Measurements from ENCODE around the gene KIAA0232. TPM values are rescaled to one million over a fixed set of nuclear protein-coding genes. Genes with fewer than 3 reads are reported as not detected.
A peak's percentile ranks its signal among the peaks of the same experiment; 100 is the strongest.

The KIAA0232 gene
- total and polyA plus RNA-seq, 9 of the 15 experiments (the other 6 are each of a cell fraction or from before 2014, with no cell fraction given) = 3.5 to 17.4 (median 13.0) TPM

DNA sequence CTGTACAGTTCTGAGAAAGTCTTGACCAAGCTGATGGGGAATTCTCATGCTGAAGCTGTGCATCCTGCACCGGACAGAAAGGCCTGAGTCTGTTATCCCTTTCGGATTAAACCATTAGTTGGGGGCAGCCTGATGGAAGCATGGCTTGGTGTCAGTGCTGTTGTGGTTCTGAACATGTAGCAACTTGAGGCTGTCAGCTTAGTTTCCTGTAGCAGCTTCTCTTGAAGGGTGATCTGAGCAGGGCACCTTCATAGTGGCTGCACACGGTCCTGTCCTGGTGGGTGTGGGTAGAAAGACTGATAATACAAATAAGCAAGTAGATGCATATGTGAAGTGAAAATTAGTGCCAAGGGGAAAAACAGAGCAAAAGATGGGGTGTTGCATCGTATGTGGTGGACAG lies 11.7 kb downstream of the KIAA0232 start:
- peaks cover 20% of the 10 kb centered on the region for H4K20me1 ChIP-seq (replicated peaks; ENCODE audit: control insufficient read depth, insufficient read depth, low read length)
- WGBS (ENCODE audit: insufficient coverage, low coverage, missing lambda C conversion rate) = 79% methylated on average over 4 of the region's 4 CpGs
- ChIA-PET POLR2A (interaction anchor here (0.6 to 4.9 kb wide), 6 partner anchors 9 to 121 kb away, joined by 3 to 20 read pairs (median 5); no protein-coding TSS in a partner anchor), CTCF (ENCODE audit: low intra/inter-chr PET ratio) (no interaction called here)
- in situ Hi-C loops (cut with MboI) (no loop called here), intact Hi-C loops (cut with micrococcal nuclease) (no loop called here)
- H3K27me3 ChIP-seq (ENCODE audit: control insufficient read depth in 2 of 2, insufficient read depth in 2 of 2, low read length in 2 of 2) = no peaks in the 10 kb centered on the region
- TF ChIP-seq SLC30A9 (CRISPR knock-in tag; IDR thresholded peaks at IDR 0.05) = no peak
- no peak for TF ChIP-seq PCBP1 (IDR thresholded peaks at IDR 0.05; ENCODE audit: low read depth, low read length, poor library complexity, severe bottlenecking)
- TF ChIP-seq SETDB1 (IDR thresholded peaks at IDR 0.05; ENCODE audit: low read length) = no peak
- no peak for TF ChIP-seq ARNT (IDR thresholded peaks at IDR 0.05)
- no peak for TF ChIP-seq ZNF589 (CRISPR knock-in tag; IDR thresholded peaks at IDR 0.05; ENCODE audit: low read depth)
- TF ChIP-seq EP300 (IDR thresholded peaks at IDR 0.05; ENCODE audit: low read length) = no peak
- TF ChIP-seq, protein P1, sequence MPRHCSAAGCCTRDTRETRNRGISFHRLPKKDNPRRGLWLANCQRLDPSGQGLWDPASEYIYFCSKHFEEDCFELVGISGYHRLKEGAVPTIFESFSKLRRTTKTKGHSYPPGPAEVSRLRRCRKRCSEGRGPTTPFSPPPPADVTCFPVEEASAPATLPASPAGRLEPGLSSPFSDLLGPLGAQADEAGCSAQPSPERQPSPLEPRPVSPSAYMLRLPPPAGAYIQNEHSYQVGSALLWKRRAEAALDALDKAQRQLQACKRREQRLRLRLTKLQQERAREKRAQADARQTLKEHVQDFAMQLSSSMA (CRISPR knock-in tag; IDR thresholded peaks at IDR 0.05) = no peak
- TF ChIP-seq, protein P2, sequence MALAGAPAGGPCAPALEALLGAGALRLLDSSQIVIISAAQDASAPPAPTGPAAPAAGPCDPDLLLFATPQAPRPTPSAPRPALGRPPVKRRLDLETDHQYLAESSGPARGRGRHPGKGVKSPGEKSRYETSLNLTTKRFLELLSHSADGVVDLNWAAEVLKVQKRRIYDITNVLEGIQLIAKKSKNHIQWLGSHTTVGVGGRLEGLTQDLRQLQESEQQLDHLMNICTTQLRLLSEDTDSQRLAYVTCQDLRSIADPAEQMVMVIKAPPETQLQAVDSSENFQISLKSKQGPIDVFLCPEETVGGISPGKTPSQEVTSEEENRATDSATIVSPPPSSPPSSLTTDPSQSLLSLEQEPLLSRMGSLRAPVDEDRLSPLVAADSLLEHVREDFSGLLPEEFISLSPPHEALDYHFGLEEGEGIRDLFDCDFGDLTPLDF (CRISPR knock-in tag; IDR thresholded peaks at IDR 0.05) = no peak
- no peak for TF ChIP-seq HBP1 (CRISPR knock-in tag; IDR thresholded peaks at IDR 0.05)
- TF ChIP-seq SRSF1 (IDR thresholded peaks at IDR 0.05; ENCODE audit: low read depth, low read length) = no peak
- TF ChIP-seq, protein P3, sequence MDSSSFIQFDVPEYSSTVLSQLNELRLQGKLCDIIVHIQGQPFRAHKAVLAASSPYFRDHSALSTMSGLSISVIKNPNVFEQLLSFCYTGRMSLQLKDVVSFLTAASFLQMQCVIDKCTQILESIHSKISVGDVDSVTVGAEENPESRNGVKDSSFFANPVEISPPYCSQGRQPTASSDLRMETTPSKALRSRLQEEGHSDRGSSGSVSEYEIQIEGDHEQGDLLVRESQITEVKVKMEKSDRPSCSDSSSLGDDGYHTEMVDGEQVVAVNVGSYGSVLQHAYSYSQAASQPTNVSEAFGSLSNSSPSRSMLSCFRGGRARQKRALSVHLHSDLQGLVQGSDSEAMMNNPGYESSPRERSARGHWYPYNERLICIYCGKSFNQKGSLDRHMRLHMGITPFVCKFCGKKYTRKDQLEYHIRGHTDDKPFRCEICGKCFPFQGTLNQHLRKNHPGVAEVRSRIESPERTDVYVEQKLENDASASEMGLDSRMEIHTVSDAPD (CRISPR knock-in tag; IDR thresholded peaks at IDR 0.05) = no peak
- no peak for TF ChIP-seq MTF1 (CRISPR knock-in tag; IDR thresholded peaks at IDR 0.05; ENCODE audit: borderline replicate concordance)
- no peak for TF ChIP-seq CHD2 (IDR thresholded peaks at IDR 0.05; ENCODE audit: low read depth, low read length)
- no peak for TF ChIP-seq NR3C1 (CRISPR knock-in tag; IDR thresholded peaks at IDR 0.05)
- TF ChIP-seq FOXA3 (CRISPR knock-in tag; conservative IDR thresholded peaks at IDR 0.05 in 1 of 2, IDR thresholded peaks at IDR 0.05 in 1 of 2) = no peak
- BruUV-seq (replicated peaks) = no TSS peak
- no peak overlapping the region for H2AFZ ChIP-seq (ENCODE audit: low read depth, low read length)
- H3K4me3 ChIP-seq = no peak overlapping the region
- H3K27ac ChIP-seq (ENCODE audit: extremely low read depth, low read depth, low read length) = no peak overlapping the region; the same call in 2 of the 3 replicates
- no peaks in the 10 kb centered on the region; the same call in 1 of the 2 replicates for H3K9me3 ChIP-seq (replicated peaks; ENCODE audit: control insufficient read depth, insufficient read depth, low read depth, low read length)
- DNase-seq (ENCODE audit: extremely low read depth in 1 of 4, low spot score in 3 of 4) = no peak
- H3K4me2 ChIP-seq (ENCODE audit: insufficient read depth, low read length) = no peak overlapping the region
- FAIRE-seq = no peak
- H3K36me3 ChIP-seq (ENCODE audit: control insufficient read depth, insufficient read depth, low read length) = peaks cover 47% of the 10 kb centered on the region
- peaks cover 98% of the 10 kb centered on the region for H3K79me2 ChIP-seq (ENCODE audit: control insufficient read depth, insufficient read depth, low read length)
- no peaks in the 10 kb centered on the region for H3K9me1 ChIP-seq (ENCODE audit: control insufficient read depth, insufficient read depth, low read length)
- H3K9ac ChIP-seq (ENCODE audit: insufficient read depth in 1 of 2, low read depth in 2 of 2, low read length in 2 of 2) = no peak overlapping the region
- peaks cover 0 to 9% of the 10 kb centered on the region in 2 experiments; a peak in 2 of 5 replicates for H3K4me1 ChIP-seq (replicated peaks in 1 of 2; ENCODE audit: control insufficient read depth in 2 of 2, insufficient read depth in 2 of 2, low read length in 2 of 2)
- ATAC-seq = peak; percentile 19; the same call in 2 of the 3 replicates

All from K562 (cell line).